Amygdala (tissue), 56 donors: ENCODE data around the gene POM121.
"Not testable (repeated sequence)": the region's sequence is repeated elsewhere in the genome, so short reads cannot be mapped to it uniquely, and the experiment has no call there.

Experiments
- DNase-seq, 56 donors: peaks; one replicate each; lab custom pipeline; 2025; lab: John Stamatoyannopoulos, UW

The POM121 gene

DNA sequence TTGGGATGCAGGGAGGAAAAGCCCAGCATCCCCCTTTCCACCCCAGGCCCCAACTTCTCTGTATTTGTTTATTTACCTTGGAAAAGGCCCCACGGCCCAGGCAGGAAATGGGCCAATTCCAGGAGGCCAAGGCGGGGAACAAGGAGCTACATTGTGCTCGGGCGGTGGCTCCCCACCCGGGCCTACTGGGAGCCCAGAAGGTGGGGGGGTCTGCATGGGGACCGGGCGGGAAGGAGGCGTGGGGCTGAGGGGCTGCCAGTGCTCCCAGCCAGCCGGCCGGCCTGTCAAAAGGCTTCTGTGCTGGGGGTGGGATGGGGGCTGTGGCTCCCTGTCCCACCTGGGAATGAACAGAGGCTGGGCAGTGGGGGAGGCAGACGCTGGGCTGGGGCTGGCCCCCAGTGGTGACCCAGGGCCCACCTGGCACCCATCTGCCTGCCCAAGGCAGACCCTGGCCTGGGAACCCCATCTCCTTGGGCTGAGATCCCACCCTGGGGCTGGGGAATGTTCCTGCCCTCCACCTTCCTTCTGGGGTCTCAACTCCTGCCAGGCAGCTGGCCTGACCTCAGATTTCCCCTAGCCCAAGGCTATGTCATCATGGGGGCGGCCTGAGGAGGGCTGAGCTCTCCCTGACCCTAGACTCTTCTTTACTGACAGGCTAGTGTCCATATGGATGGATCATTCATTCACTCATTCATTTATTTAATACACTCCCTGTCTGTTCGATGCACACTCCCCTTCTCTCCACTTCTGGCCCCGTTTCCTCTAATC is 65.4 kb downstream of the POM121 start:
- not testable (repeated sequence) for DNase-seq

DNA sequence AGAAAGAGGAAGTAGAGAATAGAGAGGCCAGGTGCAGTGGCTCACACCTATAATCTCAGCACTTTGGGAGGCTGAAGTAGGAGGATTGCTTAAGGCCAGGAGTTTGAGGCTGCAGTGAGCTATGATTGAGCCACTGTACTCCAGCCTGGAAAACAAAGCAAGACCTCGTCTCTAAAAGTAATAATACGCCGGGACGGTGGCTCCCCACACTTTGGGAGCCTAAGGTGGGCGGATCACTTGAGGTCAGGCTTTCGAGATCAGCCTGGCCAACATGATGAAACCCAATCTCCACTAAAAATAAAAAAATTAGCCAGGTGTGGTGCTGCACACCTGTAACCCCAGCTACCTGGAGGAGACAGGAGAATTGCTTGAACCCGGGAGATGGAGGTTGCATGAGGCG is 70.6 kb downstream of the POM121 start:
- not testable (repeated sequence) for DNase-seq

DNA sequence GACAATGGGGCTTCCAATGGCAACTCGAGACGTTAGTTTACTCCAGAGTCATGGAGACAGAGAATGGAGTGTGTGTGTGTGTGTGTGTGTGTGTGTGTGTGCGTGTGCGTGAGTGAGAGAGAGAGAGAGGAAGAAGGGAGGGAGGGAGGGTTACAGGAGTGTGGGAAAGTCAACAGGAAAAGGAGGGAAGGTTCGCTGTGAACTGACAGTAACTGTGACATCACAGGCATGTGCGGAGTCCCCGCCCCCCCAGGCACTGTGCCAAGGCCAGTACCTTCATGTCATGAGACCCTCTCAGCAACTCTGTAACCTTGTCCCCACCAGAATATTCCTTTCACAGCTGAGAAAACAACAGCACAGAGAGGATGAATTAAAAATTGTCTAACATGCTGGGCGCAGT is 72.6 kb downstream of the POM121 start:
- DNase-seq, result not testable (repeated sequence)

DNA sequence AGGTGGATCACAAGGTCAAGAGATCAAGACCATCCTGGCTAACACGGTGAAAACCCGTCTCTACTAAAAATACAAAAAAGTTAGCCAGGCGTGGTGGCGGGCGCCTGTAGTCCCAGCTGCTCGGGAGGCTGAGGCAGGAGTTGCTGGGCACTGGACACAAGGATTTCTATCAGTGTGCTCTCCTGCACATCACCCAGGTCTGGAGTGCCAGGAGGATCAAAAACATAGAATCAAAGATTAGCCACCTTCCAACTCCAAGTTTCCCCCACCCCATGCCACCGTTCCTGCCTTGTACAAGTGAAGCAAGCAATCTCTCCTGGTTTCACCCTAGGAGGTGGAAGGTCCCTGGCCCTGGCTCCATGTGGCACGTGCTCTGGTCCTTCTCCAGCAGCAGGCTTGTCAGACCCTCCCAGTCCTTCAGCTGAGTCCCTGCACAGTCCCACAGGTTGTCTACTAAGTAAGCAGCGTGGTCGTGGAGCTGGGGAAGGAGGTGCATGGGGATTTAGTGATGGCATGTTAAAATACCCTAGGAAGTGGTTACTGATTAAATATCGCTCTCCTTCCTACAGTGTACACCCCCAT is 73.1 kb downstream of the POM121 start:
- DNase-seq, result not testable (repeated sequence)
